ENCODE results near the gene HIVEP2.

HIVEP2 gene

GRCh38 chr6:142838821-142839685, 105.9 kb downstream of the HIVEP2 start:
- DNase-seq: no peak

- DNase-seq: no peak
Observed at GRCh38 chr6:142835787-142836535, 109.0 kb downstream of the HIVEP2 start.

DNA sequence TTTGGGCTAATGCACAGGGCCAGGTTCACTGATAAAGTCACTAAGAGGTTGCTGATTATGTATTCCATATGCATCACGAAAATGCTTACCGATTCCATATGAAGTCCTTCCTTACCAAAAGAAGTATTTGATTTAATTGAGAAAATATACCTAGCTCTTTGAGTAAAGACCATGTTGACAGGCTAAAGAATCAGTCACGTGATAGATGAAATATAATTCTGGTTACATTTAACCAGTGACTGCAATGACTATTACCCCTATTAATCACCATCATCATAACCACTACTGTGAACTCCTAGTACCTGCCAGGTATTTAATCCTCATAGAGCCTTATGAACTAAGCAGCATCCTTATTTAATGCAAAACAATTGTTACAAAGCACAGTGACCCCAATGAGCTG, 110.1 kb downstream of the HIVEP2 start:
- no peak for DNase-seq

DNA sequence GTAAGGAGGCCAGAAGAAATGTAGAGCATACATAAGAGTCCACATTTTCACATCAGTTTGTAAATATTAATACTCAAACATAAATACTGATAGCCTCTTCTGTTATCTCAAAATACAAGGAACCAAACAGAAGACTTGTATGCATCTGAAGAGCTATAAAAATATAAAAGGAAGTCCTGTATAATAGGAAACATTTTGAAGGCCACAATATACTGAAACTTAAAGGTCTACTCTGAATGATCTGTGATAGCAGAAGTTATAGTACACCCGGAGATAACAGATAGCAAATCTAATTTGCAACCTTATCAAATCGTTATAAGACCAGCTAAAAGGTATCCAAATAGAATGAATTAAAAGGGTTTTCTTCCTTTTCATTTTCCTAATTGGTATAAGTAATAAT, 111.2 kb downstream of the HIVEP2 start:
- DNase-seq: no peak

DNA sequence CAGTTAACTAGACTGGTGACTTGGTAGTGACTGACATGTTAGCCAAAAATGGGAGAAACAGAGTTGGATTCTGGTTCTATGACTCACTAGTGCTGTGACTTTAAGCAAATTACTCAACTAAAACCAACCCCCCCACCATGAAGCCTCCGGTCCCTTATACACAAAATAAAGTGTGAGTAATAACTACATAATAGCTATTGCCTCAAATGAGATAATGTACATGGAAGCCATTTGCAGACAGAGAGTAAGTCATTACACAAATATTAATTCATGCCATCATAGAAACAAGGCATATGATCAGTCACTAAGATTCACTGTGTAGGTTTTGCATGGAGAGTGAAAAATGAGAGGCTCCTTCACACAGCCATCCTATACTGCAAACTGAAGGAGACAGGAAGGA, 111.9 kb downstream of the HIVEP2 start:
- no peak for DNase-seq

DNA sequence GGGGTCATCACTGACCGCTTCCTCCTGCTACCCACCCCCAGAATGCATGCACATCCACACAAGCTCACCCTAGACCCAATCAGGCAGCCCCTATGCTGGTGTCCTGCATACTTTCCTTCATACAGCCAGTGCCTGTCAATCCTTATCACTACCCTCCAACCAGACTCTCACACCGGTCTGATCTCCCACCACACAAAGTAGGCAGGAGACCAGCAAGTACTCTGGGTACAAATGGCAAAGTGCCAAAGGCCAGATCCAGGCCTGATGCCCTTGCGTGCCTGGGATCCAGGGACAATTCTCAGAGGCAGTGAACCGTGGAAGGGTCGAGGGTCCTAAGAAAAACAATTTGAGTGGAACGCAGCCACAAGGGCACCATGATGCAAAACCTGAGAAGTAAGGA, 114.2 kb downstream of the HIVEP2 start:
- DNase-seq: no peak

DNA sequence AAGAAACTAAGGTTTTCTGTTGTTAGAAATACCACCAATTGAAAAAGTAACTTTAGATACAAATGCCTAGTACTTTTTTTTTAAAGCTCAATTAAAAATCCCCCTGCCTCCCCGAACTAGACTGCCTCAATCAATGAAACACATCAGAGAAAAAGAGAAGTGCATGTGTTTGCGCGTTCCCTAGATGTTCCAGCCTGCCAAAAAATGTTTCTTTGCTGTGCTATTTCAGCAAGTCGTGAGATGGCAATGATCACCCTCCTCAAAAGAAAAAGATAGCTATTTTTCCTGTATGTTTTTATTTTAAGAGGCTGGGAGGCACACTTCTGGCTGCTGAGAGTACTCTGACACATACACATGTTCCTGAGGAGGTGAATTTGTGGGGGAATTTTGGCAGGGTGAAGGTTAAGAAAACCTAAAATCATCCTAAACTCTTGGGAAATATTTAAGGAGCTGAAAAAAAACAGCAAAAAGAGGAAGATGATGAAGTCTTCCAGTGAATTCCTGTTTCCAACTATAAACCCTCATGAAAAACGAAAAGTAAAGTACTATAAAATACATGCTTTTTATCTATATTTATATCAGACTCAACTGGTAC, 114.8 kb downstream of the HIVEP2 start:
- no peak for DNase-seq

- DNase-seq: no peak
Observed at GRCh38 chr6:142829556-142829955, 115.4 kb downstream of the HIVEP2 start.

DNA sequence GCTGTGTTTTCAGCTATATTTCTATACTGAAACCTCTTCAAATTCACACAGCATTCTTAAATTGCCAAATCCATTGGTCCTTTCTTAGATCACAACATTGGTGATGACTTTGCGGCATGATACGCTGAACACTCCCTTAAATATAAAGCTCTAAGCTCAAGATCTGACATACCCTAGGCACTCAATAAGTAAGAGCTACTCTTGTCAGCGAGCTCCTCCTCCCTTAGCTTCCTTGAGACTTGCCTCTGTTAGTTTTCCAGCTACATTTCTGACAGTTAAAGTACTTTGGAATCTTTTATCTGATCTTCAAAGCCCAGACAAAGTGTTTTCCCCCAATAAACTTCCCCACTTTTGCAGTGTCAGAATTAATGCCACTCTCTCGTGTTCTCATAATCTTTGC, 117.0 kb downstream of the HIVEP2 start:
- DNase-seq: no peak

DNA sequence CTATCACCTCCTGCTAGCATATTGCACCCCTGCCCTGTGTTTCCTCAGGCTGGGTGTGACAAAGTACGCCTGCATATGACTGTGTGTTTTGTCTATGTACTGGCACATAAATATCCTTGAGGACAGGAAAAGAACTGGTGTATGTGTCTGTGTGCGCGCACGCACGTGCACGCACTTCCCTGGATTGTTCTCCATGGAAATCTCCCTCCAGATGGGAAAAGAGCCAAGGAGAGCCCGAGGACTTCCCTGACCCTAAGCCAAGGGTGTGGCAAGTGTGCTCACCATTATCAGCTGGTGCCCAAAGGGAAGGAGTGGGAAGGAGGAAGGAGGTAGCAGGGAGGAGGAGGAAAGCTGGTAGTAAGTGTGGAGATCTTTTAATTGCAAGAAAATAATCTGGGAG, 117.6 kb downstream of the HIVEP2 start:
- no peak for DNase-seq

GRCh38 chr6:142825760-142826159, 119.2 kb downstream of the HIVEP2 start:
- no peak for DNase-seq

DNA sequence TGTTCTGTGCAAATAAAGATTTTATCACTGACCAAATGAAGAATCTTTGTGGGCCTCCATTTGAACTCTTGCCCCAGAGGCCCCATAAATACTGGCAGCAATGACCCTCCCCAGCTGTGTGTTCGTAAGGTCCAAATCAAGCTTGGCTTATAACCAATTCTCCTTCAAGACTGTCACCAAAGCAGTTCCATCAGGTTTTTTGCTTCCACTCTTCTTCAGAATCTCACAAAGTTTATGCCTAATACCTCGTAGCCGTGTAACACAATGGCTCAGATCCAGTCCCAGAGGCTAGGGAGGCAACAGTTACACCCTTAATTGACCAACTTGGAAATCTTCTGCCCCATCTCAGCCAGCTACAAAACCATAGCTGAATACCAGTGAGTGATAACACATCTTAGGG, 120.5 kb downstream of the HIVEP2 start:
- DNase-seq: no peak

DNA sequence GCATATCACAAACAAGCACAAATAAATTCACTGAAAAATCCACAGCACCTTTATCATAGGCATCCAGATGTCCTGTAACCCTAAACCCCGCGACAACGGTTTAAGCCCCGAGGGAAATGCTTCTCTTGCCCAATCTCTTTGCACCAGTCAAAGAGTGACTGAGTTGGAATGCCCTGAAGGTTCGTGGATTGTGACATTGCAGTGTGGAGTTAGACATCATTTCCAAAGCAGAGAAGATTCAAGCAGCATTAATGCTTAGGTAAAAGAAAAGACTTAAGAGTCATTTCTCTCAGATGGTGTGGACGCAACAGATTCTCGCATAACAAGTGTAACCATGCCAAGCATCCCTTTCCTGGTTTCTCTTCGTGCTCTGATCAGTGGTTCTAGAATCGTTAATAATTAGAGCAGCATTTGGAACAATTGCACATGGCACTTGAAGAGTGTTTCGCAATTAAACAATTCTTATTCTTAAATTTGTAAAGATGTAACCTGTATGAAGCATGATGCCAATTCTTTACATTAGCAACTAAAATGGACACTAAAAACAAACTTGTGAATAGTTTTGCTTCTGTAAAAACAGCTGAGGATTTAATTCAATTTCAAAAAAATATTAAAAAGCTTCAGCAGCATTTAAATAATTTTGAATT, 121.6 kb downstream of the HIVEP2 start:
- no peak for DNase-seq

GRCh38 chr6:142822842-142823241, 122.1 kb downstream of the HIVEP2 start:
- no peak for DNase-seq

- no peak for DNase-seq
Observed at GRCh38 chr6:142822383-142822782, 122.6 kb downstream of the HIVEP2 start.

GRCh38 chr6:142821860-142822259, 123.1 kb downstream of the HIVEP2 start:
- no peak for DNase-seq

DNA sequence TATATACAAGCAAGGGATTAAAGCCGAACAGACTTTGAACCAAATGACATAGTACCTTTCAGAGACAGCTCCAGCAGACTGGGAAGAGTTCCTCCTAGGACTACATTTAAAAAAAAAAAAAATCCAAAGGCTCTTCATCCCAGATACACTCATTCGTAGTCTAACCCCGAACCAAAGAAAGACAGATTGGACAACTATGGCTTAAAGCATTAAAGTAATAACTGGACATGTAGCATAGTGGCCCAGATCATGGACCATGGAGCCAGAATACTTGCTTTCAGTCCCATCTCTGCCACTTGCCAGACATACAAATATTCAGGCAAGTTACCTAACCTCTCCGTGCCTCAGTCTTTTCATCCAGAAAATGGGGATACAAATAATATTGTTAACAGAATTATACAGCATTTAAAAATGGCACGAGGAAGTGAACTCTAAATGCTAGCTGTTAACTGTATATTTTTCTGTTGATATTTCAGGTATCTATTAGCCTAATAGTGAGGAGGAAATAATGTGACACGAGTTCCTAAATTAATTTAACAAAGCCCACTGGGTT, 123.7 kb downstream of the HIVEP2 start:
- no peak for DNase-seq

GRCh38 chr6:142820338-142821051, 124.5 kb downstream of the HIVEP2 start:
- DNase-seq: no peak

DNA sequence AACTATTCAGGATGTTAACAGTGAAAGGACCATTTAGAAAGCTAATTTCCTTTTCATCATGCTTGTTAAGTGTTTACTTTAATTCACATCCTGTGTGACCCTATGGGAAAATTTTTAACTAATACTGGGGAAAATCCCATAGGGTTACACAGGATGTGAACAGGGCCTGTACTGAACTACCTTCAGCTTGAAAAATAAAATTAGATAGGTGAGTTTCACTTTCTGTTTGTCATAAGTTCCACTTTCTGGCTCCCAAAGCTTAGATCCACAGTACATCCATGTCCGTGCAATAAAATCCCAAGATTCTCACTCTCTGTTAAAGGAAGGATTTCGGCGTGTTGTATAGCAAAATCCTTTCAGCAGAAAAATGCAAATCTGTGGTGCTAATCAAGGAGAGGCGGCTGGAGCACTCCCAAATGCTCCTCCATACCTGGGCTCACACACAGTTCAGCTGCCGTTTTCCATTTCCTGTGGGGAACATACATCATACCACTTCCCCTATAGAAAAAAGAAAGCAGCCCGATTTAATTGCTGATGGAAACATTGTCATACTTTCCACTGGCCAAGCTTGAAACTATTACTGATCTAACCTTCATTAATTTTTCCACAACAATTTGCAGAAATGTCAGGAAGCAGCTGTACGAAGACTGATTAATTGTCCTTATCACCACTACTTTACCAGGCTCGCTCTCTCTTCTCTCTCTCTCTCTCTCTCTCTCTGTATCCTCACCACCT, 125.2 kb downstream of the HIVEP2 start:
- peak in 1 of 2 donors; percentile 38 for DNase-seq

DNA sequence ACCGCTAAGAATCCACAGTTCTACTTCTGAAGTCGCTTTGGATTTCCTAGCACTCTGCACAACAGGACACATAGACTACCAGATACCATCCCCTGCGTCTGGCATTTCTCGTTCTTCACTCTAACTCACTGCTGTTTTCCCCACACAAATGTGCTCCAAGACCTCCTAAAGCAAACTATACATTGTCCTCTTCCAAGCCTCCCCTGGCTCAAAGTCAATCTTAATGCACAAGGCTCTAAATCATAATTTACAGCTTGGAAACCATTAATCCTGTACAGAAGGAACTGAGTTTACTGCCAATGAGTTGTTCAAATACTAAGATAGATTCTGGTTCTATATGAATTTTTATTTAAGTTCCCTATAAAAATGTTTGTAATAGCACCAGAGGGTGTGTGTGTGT, 128.5 kb downstream of the HIVEP2 start:
- DNase-seq: no peak

DNA sequence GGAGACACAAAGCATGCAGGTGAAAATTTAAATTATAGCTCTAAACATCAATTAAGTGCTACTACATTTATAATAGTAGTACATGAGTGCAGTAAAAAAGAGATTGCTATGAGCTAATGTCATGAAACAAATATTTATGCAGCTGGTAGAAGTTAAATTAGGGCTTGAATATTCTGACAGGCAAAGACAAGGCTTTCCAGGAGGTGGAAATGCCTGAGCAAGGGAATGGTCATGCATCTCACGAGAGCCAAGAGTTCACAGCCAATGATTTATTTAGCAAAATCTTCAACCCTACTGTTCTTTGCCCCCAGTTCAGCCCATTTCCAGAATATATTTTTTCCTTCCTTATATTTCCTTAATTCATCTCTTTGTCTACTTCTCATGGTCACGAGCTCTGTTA, 128.9 kb downstream of the HIVEP2 start:
- no peak for DNase-seq

GRCh38 chr6:142811923-142812322, 133.1 kb downstream of the HIVEP2 start:
- no peak for DNase-seq

All from bone marrow (tissue), 2 donors.